ENCODE measurements around the gene RAPGEF3. TPM values are rescaled to one million over a fixed set of nuclear protein-coding genes. Genes with fewer than 3 reads are reported as not detected.
A peak's percentile ranks its signal among the peaks of the same experiment; 100 is the strongest.

RAPGEF3 gene
- total and polyA plus RNA-seq, 9 of the 15 experiments (the other 6 are each of a cell fraction or from before 2014, with no cell fraction given): 0.03 to 0.78 (median 0.37) TPM; not detected in 1

DNA sequence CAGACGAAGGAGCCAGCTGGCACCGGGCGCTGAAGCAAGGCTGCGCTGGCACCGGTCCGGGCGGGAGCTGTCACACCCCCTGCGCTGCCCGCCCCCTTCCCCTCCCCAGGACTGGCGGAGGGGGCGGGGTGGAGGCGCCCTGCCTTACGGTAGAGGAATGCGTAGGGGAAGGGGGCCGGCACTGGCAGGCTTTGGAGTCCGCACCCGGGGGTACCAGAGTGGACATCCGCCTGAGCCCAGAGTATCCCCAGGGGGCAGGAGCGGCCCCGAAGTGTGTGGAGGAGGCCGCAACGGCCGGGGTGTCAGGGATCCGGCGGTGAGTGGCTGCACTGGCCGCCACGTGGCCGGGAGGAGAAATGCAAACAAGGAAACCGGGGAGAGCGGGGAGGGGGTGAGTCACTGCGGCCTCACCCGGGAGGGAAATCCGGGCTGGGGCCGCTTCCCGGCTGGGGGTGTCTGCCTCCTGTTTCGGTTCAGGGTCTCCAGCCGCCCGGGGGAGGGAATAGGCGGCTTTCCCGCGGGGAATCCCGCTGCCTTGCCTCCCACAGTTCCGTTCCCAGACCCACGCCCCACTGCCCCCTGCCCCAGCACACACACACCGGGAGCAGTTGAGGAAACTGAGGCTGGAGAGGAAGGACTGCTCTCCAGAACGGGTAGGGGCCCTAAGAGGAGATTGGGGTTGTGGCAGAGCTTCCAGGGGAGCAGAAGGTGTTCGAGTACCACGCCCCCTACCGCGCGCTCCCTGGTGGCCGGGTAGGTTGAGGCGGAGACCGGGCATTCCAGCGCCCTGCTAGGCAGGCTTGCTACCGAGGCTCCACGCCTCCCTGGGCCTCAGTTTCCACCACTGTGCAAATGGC, at the start of gene RAPGEF3 (continued):
- TF ChIP-seq, protein P1, sequence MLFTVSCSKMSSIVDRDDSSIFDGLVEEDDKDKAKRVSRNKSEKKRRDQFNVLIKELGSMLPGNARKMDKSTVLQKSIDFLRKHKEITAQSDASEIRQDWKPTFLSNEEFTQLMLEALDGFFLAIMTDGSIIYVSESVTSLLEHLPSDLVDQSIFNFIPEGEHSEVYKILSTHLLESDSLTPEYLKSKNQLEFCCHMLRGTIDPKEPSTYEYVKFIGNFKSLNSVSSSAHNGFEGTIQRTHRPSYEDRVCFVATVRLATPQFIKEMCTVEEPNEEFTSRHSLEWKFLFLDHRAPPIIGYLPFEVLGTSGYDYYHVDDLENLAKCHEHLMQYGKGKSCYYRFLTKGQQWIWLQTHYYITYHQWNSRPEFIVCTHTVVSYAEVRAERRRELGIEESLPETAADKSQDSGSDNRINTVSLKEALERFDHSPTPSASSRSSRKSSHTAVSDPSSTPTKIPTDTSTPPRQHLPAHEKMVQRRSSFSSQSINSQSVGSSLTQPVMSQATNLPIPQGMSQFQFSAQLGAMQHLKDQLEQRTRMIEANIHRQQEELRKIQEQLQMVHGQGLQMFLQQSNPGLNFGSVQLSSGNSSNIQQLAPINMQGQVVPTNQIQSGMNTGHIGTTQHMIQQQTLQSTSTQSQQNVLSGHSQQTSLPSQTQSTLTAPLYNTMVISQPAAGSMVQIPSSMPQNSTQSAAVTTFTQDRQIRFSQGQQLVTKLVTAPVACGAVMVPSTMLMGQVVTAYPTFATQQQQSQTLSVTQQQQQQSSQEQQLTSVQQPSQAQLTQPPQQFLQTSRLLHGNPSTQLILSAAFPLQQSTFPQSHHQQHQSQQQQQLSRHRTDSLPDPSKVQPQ (CRISPR knock-in tag; IDR thresholded peaks at IDR 0.05; ENCODE audit: borderline replicate concordance): no peak
- TF ChIP-seq, protein P2, sequence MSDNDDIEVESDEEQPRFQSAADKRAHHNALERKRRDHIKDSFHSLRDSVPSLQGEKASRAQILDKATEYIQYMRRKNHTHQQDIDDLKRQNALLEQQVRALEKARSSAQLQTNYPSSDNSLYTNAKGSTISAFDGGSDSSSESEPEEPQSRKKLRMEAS (CRISPR knock-in tag; IDR thresholded peaks at IDR 0.05): peak; percentile 96
- peak; percentile 52; the same call in 1 of the 2 replicates for TF ChIP-seq CXXC5 (CRISPR knock-in tag; IDR thresholded peaks at IDR 0.05)
- TF ChIP-seq, protein P3, sequence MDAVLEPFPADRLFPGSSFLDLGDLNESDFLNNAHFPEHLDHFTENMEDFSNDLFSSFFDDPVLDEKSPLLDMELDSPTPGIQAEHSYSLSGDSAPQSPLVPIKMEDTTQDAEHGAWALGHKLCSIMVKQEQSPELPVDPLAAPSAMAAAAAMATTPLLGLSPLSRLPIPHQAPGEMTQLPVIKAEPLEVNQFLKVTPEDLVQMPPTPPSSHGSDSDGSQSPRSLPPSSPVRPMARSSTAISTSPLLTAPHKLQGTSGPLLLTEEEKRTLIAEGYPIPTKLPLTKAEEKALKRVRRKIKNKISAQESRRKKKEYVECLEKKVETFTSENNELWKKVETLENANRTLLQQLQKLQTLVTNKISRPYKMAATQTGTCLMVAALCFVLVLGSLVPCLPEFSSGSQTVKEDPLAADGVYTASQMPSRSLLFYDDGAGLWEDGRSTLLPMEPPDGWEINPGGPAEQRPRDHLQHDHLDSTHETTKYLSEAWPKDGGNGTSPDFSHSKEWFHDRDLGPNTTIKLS (IDR thresholded peaks at IDR 0.05; ENCODE audit: borderline replicate concordance, low read depth): peak; percentile 80; the same call in 1 of the 2 replicates
- TF ChIP-seq, protein P4, sequence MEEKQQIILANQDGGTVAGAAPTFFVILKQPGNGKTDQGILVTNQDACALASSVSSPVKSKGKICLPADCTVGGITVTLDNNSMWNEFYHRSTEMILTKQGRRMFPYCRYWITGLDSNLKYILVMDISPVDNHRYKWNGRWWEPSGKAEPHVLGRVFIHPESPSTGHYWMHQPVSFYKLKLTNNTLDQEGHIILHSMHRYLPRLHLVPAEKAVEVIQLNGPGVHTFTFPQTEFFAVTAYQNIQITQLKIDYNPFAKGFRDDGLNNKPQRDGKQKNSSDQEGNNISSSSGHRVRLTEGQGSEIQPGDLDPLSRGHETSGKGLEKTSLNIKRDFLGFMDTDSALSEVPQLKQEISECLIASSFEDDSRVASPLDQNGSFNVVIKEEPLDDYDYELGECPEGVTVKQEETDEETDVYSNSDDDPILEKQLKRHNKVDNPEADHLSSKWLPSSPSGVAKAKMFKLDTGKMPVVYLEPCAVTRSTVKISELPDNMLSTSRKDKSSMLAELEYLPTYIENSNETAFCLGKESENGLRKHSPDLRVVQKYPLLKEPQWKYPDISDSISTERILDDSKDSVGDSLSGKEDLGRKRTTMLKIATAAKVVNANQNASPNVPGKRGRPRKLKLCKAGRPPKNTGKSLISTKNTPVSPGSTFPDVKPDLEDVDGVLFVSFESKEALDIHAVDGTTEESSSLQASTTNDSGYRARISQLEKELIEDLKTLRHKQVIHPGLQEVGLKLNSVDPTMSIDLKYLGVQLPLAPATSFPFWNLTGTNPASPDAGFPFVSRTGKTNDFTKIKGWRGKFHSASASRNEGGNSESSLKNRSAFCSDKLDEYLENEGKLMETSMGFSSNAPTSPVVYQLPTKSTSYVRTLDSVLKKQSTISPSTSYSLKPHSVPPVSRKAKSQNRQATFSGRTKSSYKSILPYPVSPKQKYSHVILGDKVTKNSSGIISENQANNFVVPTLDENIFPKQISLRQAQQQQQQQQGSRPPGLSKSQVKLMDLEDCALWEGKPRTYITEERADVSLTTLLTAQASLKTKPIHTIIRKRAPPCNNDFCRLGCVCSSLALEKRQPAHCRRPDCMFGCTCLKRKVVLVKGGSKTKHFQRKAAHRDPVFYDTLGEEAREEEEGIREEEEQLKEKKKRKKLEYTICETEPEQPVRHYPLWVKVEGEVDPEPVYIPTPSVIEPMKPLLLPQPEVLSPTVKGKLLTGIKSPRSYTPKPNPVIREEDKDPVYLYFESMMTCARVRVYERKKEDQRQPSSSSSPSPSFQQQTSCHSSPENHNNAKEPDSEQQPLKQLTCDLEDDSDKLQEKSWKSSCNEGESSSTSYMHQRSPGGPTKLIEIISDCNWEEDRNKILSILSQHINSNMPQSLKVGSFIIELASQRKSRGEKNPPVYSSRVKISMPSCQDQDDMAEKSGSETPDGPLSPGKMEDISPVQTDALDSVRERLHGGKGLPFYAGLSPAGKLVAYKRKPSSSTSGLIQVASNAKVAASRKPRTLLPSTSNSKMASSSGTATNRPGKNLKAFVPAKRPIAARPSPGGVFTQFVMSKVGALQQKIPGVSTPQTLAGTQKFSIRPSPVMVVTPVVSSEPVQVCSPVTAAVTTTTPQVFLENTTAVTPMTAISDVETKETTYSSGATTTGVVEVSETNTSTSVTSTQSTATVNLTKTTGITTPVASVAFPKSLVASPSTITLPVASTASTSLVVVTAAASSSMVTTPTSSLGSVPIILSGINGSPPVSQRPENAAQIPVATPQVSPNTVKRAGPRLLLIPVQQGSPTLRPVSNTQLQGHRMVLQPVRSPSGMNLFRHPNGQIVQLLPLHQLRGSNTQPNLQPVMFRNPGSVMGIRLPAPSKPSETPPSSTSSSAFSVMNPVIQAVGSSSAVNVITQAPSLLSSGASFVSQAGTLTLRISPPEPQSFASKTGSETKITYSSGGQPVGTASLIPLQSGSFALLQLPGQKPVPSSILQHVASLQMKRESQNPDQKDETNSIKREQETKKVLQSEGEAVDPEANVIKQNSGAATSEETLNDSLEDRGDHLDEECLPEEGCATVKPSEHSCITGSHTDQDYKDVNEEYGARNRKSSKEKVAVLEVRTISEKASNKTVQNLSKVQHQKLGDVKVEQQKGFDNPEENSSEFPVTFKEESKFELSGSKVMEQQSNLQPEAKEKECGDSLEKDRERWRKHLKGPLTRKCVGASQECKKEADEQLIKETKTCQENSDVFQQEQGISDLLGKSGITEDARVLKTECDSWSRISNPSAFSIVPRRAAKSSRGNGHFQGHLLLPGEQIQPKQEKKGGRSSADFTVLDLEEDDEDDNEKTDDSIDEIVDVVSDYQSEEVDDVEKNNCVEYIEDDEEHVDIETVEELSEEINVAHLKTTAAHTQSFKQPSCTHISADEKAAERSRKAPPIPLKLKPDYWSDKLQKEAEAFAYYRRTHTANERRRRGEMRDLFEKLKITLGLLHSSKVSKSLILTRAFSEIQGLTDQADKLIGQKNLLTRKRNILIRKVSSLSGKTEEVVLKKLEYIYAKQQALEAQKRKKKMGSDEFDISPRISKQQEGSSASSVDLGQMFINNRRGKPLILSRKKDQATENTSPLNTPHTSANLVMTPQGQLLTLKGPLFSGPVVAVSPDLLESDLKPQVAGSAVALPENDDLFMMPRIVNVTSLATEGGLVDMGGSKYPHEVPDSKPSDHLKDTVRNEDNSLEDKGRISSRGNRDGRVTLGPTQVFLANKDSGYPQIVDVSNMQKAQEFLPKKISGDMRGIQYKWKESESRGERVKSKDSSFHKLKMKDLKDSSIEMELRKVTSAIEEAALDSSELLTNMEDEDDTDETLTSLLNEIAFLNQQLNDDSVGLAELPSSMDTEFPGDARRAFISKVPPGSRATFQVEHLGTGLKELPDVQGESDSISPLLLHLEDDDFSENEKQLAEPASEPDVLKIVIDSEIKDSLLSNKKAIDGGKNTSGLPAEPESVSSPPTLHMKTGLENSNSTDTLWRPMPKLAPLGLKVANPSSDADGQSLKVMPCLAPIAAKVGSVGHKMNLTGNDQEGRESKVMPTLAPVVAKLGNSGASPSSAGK (IDR thresholded peaks at IDR 0.05): peak; percentile 78
- no peak for TF ChIP-seq ZNF121 (CRISPR knock-in tag; conservative IDR thresholded peaks at IDR 0.05)
- TF ChIP-seq MAFK (IDR thresholded peaks at IDR 0.05; ENCODE audit: low read length): no peak
- peak in 1 of 2 experiments; percentile 64; a peak in 1 of 4 replicates for TF ChIP-seq KDM4B (IDR thresholded peaks at IDR 0.05; ENCODE audit: borderline replicate concordance in 2 of 2, low read depth in 1 of 2)
